ENCODE results near the gene AFAP1L1.
A peak's percentile ranks its signal among the peaks of the same experiment; 100 is the strongest.

AFAP1L1 gene

GRCh38 chr5:149310947-149311658 lies 39.4 kb downstream of the AFAP1L1 start:
- Mint-ChIP-seq H3K36me3 (ENCODE audit: low read depth) (no peaks in the 10 kb centered on the region), H3K4me3 (no peak overlapping the region), H3K9me3 (no peaks in the 10 kb centered on the region), H3K27ac (no peak overlapping the region), H3K27me3 (no peaks in the 10 kb centered on the region), H3K4me1 (ENCODE audit: low read depth) (no peaks in the 10 kb centered on the region)

GRCh38 chr5:149313151-149313841 lies 41.6 kb downstream of the AFAP1L1 start:
- Mint-ChIP-seq H3K36me3 (ENCODE audit: low read depth) (no peaks in the 10 kb centered on the region), H3K9me3 (no peaks in the 10 kb centered on the region), H3K27me3 (no peaks in the 10 kb centered on the region), H3K4me3 (no peak overlapping the region), H3K27ac (no peak overlapping the region), H3K4me1 (ENCODE audit: low read depth) (no peaks in the 10 kb centered on the region)

- Mint-ChIP-seq H3K4me1 (ENCODE audit: low read depth) (no peaks in the 10 kb centered on the region), H3K27ac (no peak overlapping the region), H3K36me3 (ENCODE audit: low read depth) (no peaks in the 10 kb centered on the region), H3K27me3 (no peaks in the 10 kb centered on the region), H3K9me3 (no peaks in the 10 kb centered on the region), H3K4me3 (no peak overlapping the region)
Observed at GRCh38 chr5:149314571-149315111, 43.0 kb downstream of the AFAP1L1 start.

GRCh38 chr5:149315753-149316152 lies 44.1 kb downstream of the AFAP1L1 start:
- H3K9me3 Mint-ChIP-seq = no peaks in the 10 kb centered on the region
- H3K36me3 Mint-ChIP-seq (ENCODE audit: low read depth) = no peaks in the 10 kb centered on the region
- H3K27me3 Mint-ChIP-seq = no peaks in the 10 kb centered on the region
- H3K4me3 Mint-ChIP-seq = no peak overlapping the region
- no peaks in the 10 kb centered on the region for H3K4me1 Mint-ChIP-seq (ENCODE audit: low read depth)
- no peak overlapping the region for H3K27ac Mint-ChIP-seq

GRCh38 chr5:149317281-149318048 lies 45.8 kb downstream of the AFAP1L1 start:
- Mint-ChIP-seq H3K36me3 (ENCODE audit: low read depth) (no peaks in the 10 kb centered on the region), H3K4me3 (no peak overlapping the region), H3K27me3 (no peaks in the 10 kb centered on the region), H3K9me3 (no peaks in the 10 kb centered on the region), H3K4me1 (ENCODE audit: low read depth) (no peaks in the 10 kb centered on the region), H3K27ac (no peak overlapping the region)

- no peaks in the 10 kb centered on the region for H3K9me3 Mint-ChIP-seq
- H3K27ac Mint-ChIP-seq = no peak overlapping the region
- H3K4me3 Mint-ChIP-seq = no peak overlapping the region
- no peaks in the 10 kb centered on the region for H3K4me1 Mint-ChIP-seq (ENCODE audit: low read depth)
- no peaks in the 10 kb centered on the region for H3K36me3 Mint-ChIP-seq (ENCODE audit: low read depth)
- H3K27me3 Mint-ChIP-seq = no peaks in the 10 kb centered on the region
Observed at GRCh38 chr5:149319174-149319573, 47.5 kb downstream of the AFAP1L1 start.

GRCh38 chr5:149320791-149321330 lies 49.2 kb downstream of the AFAP1L1 start:
- H3K9me3 Mint-ChIP-seq = peaks cover 5% of the 10 kb centered on the region
- H3K27me3 Mint-ChIP-seq = no peaks in the 10 kb centered on the region
- H3K27ac Mint-ChIP-seq = no peak overlapping the region
- H3K36me3 Mint-ChIP-seq (ENCODE audit: low read depth) = no peaks in the 10 kb centered on the region
- no peak overlapping the region for H3K4me3 Mint-ChIP-seq
- no peaks in the 10 kb centered on the region for H3K4me1 Mint-ChIP-seq (ENCODE audit: low read depth)

- peaks cover 7% of the 10 kb centered on the region for H3K9me3 Mint-ChIP-seq
- no peak overlapping the region for H3K4me3 Mint-ChIP-seq
- H3K4me1 Mint-ChIP-seq (ENCODE audit: low read depth) = no peaks in the 10 kb centered on the region
- H3K36me3 Mint-ChIP-seq (ENCODE audit: low read depth) = no peaks in the 10 kb centered on the region
- no peaks in the 10 kb centered on the region for H3K27me3 Mint-ChIP-seq
- no peak overlapping the region for H3K27ac Mint-ChIP-seq
Observed at GRCh38 chr5:149322518-149322917, 50.9 kb downstream of the AFAP1L1 start.

- Mint-ChIP-seq H3K27me3 (no peaks in the 10 kb centered on the region), H3K36me3 (ENCODE audit: low read depth) (no peaks in the 10 kb centered on the region), H3K27ac (no peak overlapping the region), H3K9me3 (peaks cover 7% of the 10 kb centered on the region), H3K4me1 (ENCODE audit: low read depth) (no peaks in the 10 kb centered on the region), H3K4me3 (no peak overlapping the region)
Observed at GRCh38 chr5:149323210-149323609, 51.6 kb downstream of the AFAP1L1 start.

- H3K4me3 Mint-ChIP-seq = no peak overlapping the region
- H3K36me3 Mint-ChIP-seq (ENCODE audit: low read depth) = no peaks in the 10 kb centered on the region
- no peaks in the 10 kb centered on the region for H3K4me1 Mint-ChIP-seq (ENCODE audit: low read depth)
- peak overlapping the region; percentile 29 for H3K27ac Mint-ChIP-seq
- H3K9me3 Mint-ChIP-seq = peaks cover 7% of the 10 kb centered on the region
- no peaks in the 10 kb centered on the region for H3K27me3 Mint-ChIP-seq
Observed at GRCh38 chr5:149323621-149324205, 52.1 kb downstream of the AFAP1L1 start.

GRCh38 chr5:149324641-149325040 lies 53.0 kb downstream of the AFAP1L1 start:
- Mint-ChIP-seq H3K4me1 (ENCODE audit: low read depth) (no peaks in the 10 kb centered on the region), H3K4me3 (no peak overlapping the region), H3K27me3 (no peaks in the 10 kb centered on the region), H3K9me3 (peaks cover 7% of the 10 kb centered on the region), H3K36me3 (ENCODE audit: low read depth) (no peaks in the 10 kb centered on the region), H3K27ac (no peak overlapping the region)

GRCh38 chr5:149325166-149325735 lies 53.6 kb downstream of the AFAP1L1 start:
- no peak overlapping the region for H3K4me3 Mint-ChIP-seq
- no peaks in the 10 kb centered on the region for H3K4me1 Mint-ChIP-seq (ENCODE audit: low read depth)
- no peaks in the 10 kb centered on the region for H3K36me3 Mint-ChIP-seq (ENCODE audit: low read depth)
- H3K27ac Mint-ChIP-seq = no peak overlapping the region
- H3K9me3 Mint-ChIP-seq = peaks cover 7% of the 10 kb centered on the region
- no peaks in the 10 kb centered on the region for H3K27me3 Mint-ChIP-seq

GRCh38 chr5:149325894-149326293 lies 54.2 kb downstream of the AFAP1L1 start:
- Mint-ChIP-seq H3K4me1 (ENCODE audit: low read depth) (no peaks in the 10 kb centered on the region), H3K36me3 (ENCODE audit: low read depth) (no peaks in the 10 kb centered on the region), H3K27ac (no peak overlapping the region), H3K9me3 (peaks cover 7% of the 10 kb centered on the region), H3K27me3 (no peaks in the 10 kb centered on the region), H3K4me3 (no peak overlapping the region)

- H3K27me3 Mint-ChIP-seq = no peaks in the 10 kb centered on the region
- no peak overlapping the region for H3K27ac Mint-ChIP-seq
- no peaks in the 10 kb centered on the region for H3K36me3 Mint-ChIP-seq (ENCODE audit: low read depth)
- H3K9me3 Mint-ChIP-seq = peaks cover 7% of the 10 kb centered on the region
- H3K4me1 Mint-ChIP-seq (ENCODE audit: low read depth) = no peaks in the 10 kb centered on the region
- H3K4me3 Mint-ChIP-seq = no peak overlapping the region
Observed at GRCh38 chr5:149326611-149327010, 55.0 kb downstream of the AFAP1L1 start.

Data from stimulated activated naive CD8-positive, alpha-beta T cell treated with anti-CD3 and anti-CD28 coated beads, Interleukin-15, Interleukin-2, amounts not matched to agents 100 ng/mL and 50 ng/mL, for 24 hours (primary cell).